ENCODE results near the gene FAM83F.

DNA sequence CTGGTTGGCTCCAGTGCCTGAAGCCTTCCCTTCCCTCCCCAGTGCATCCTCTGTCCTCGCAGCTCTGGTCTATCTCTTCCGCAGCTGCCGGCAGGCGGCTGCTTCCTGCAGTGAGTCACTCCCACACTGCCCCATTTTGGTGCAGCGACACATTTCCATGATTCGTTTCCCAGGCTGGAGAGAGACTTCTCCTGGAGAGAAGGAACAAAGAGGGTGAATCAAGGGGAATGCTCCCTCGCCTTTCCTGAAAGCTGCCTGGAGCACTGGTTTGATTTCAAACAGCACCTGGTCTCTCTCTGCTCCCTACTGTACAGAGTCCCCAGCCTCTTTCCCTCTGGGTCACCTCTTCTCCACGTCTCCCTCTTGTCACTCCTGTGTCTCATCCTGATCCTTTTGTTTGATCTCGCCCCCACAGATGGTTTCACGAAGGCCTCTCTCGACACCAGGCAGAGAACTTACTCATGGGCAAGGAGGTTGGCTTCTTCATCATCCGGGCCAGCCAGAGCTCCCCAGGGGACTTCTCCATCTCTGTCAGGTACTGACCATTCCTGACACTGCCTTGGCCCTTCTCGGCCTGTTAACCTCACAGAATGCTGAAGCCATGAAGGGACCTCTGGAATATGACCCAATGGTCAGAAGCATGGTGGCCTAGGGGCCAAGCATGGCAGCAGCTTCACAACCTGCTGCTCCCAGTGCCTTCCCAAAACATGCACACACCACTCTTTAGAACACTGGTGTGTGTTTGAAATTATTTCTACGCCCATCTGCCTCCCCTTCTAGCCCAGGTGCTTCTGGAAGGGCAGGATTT lies 34.9 kb upstream of the FAM83F start, which contains the start of gene TMA7B:
- TF ChIP-seq CTCF (conservative IDR thresholded peaks at IDR 0.05 in 1 of 2, IDR thresholded peaks at IDR 0.05 in 1 of 2; ENCODE audit: low read depth in 1 of 2, low read length in 2 of 2) (peak; percentile 12 to 48), EZH2 (IDR thresholded peaks at IDR 0.05; ENCODE audit: low read length, missing control alignments) (no peak)
